Lower leg skin (tissue), 4 donors: ENCODE data around the gene ASIC1. TPM values are rescaled to one million over a fixed set of nuclear protein-coding genes. Genes with fewer than 3 reads are reported as not detected.

Experiments used
- DNase-seq, 2 donors: peaks; one replicate each; pipeline ENCODE4 v3.0.0-alpha.2; 2019; ENCODE audit warnings: low spot score in 2 of 2
- H3K4me3 ChIP-seq: fragments of 200-600 bp; sonication (generic); 2 replicates; pipeline ENCODE4 v1.5.1; 2017; ENCODE audit warnings: mild to moderate bottlenecking, low read depth; ENCODE audit not compliant: poor library complexity, severe bottlenecking
- CTCF ChIP-seq, 3 donors: fragments of 450-650 bp; IDR thresholded peaks; one replicate each; pipeline ENCODE4 v1.5.1; 2016; ENCODE audit warnings: antibody characterized with exemption in 3 of 3, mild to moderate bottlenecking in 3 of 3, moderate library complexity in 2 of 3
- POLR2A ChIP-seq, 2 donors: fragments of 450-650 bp; IDR thresholded peaks; one replicate each; pipeline ENCODE4 v1.6.1; 2016 to 2017; ENCODE audit warnings: antibody characterized with exemption in 2 of 2, mild to moderate bottlenecking in 1 of 2, moderate library complexity in 1 of 2
- WGBS, 2 donors: methylation state at CpG; one replicate each; pipeline ENCODE4 v1.1.5; 2018; 5-methylcytosine and 5-hydroxymethylcytosine counted together
- intact Hi-C: fragments of 100-400 bp; cut with DNase I; formaldehyde crosslinking; loops from one replicate; pipeline ENCODE4 v1.15.0; 2023; ENCODE audit warnings: low total_unique reads
- total RNA-seq, 4 donors: library from RNA; depleted of rRNA; stranded (reverse); fragments of >200 nt; gene quantifications; one replicate each; pipeline ENCODE4 v1.1.0, GENCODE V29; 2016

ASIC1 gene
- total RNA-seq, 4 donors from 2014 or later: 0.25 to 1.4 (median 0.42) TPM

- intact Hi-C loops: no loop called here
- whole genome bisulfite sequencing, 2 donors: 92 to 93% methylated on average over 6 of the region's 6 CpGs
- no peak overlapping the region for H3K4me3 ChIP-seq
- no peak for DNase-seq
- TF ChIP-seq POLR2A (IDR thresholded peaks at IDR 0.05): no peak
- no peak for TF ChIP-seq CTCF (IDR thresholded peaks at IDR 0.05)
These were observed 14.7 kb upstream of the ASIC1 start for GRCh38 chr12:50042693-50043092.

GRCh38 chr12:50043308-50043707, 14.1 kb upstream of the ASIC1 start:
- WGBS, 2 donors: 81 to 83% methylated on average over 2 of the region's 2 CpGs

GRCh38 chr12:50043854-50044253, 13.5 kb upstream of the ASIC1 start:
- WGBS, 2 donors: 77 to 87% methylated on average over 6 of the region's 6 CpGs
- TF ChIP-seq POLR2A (IDR thresholded peaks at IDR 0.05) (no peak), CTCF (IDR thresholded peaks at IDR 0.05) (no peak)
- intact Hi-C loops: no loop called here
- DNase-seq: no peak
- H3K4me3 ChIP-seq: no peak overlapping the region

More at GRCh38 chr12:50043308-50043707, 14.1 kb upstream of the ASIC1 start:
- DNase-seq: no peak
- H3K4me3 ChIP-seq: no peak overlapping the region
- intact Hi-C loops: no loop called here
- no peak for TF ChIP-seq POLR2A (IDR thresholded peaks at IDR 0.05)
- TF ChIP-seq CTCF (IDR thresholded peaks at IDR 0.05): no peak

- intact Hi-C loops: no loop called here
- TF ChIP-seq CTCF (IDR thresholded peaks at IDR 0.05) (no peak), POLR2A (IDR thresholded peaks at IDR 0.05) (no peak)
- 90 to 94% methylated on average over 7 of the region's 7 CpGs for WGBS, 2 donors
- DNase-seq: no peak
- H3K4me3 ChIP-seq: no peak overlapping the region
These were observed 9.6 kb upstream of the ASIC1 start for GRCh38 chr12:50047693-50048250.

GRCh38 chr12:50049254-50050118, 7.9 kb upstream of the ASIC1 start:
- no peak overlapping the region for H3K4me3 ChIP-seq
- WGBS, 2 donors: 80 to 88% methylated on average over 3 of the region's 3 CpGs
- intact Hi-C loops: loop anchor here (5.0 to 10.0 kb wide), 2 partner anchors 77 to 275 kb away; partner anchors contain the start of gene AQP6
- TF ChIP-seq POLR2A (IDR thresholded peaks at IDR 0.05) (no peak), CTCF (IDR thresholded peaks at IDR 0.05) (no peak)
- no peak for DNase-seq
